LNCAP (cell line): ENCODE results near the gene SPATA31A7.
"Not testable (repeated sequence)": the region's sequence is repeated elsewhere in the genome, so short reads cannot be mapped to it uniquely, and the experiment has no call there.

ENCODE experiments used
- CTCF ChIP-seq: fragments of 450-650 bp; IDR thresholded peaks from 2 replicates; pipeline ENCODE4 v1.5.1; 2017; ENCODE audit warnings: mild to moderate bottlenecking

The SPATA31A7 gene

GRCh38 chr9:61189736-61190135 is at the start of gene SPATA31A7:
Gene SPATA31A7, plus strand, starts transcription at chr9:61190036. Its CDS starts 29 bp downstream, at chr9:61190065.
- not testable (repeated sequence) for TF ChIP-seq CTCF
